ENCODE data around the gene OXTR.

DNA sequence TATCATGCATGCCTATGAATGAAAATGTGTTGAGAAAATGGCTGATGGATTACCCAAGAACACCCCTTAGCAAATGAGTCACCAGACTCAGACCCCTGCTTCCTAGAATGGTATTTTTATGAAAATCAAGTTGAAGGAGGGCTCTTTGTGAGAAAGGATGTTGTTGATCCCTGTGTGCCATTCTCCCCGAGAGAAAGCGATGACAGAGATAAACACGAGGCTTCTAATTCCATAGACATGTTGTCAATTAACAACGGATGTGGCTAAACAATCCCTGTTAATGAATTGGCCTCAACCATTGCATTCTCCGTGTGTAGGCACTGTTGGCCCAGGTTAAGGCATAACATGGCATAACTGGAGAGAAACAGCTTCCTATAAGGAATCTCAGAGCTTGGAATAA lies 5.8 kb upstream of the OXTR start:
- no peak for TF ChIP-seq POLR2A (IDR thresholded peaks at IDR 0.05)
- TF ChIP-seq, protein P1, sequence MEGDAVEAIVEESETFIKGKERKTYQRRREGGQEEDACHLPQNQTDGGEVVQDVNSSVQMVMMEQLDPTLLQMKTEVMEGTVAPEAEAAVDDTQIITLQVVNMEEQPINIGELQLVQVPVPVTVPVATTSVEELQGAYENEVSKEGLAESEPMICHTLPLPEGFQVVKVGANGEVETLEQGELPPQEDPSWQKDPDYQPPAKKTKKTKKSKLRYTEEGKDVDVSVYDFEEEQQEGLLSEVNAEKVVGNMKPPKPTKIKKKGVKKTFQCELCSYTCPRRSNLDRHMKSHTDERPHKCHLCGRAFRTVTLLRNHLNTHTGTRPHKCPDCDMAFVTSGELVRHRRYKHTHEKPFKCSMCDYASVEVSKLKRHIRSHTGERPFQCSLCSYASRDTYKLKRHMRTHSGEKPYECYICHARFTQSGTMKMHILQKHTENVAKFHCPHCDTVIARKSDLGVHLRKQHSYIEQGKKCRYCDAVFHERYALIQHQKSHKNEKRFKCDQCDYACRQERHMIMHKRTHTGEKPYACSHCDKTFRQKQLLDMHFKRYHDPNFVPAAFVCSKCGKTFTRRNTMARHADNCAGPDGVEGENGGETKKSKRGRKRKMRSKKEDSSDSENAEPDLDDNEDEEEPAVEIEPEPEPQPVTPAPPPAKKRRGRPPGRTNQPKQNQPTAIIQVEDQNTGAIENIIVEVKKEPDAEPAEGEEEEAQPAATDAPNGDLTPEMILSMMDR (IDR thresholded peaks at IDR 0.05): no peak

Measured in vagina (tissue), 2 donors.